Spleen (tissue), 7 donors: ENCODE data around the gene SOX5.

ENCODE experiments used
- CTCF ChIP-seq, 11 experiments: fragments of 200-600 bp in 7 of 11; fragments of 450-650 bp in 4 of 11; sonication (generic) in 4 of 11; IDR thresholded peaks in 8 of 11; conservative IDR thresholded peaks in 3 of 11; 1 replicate in 7 of 11; 2 replicates in 4 of 11; pipeline versions ENCODE4 v1.4.0 to v1.8.0; 2016 to 2021; ENCODE audit warnings: antibody characterized with exemption in 11 of 11, inconsistent platforms in 4 of 11, mild to moderate bottlenecking in 1 of 11
- POLR2A ChIP-seq, 3 donors: fragments of 450-650 bp; IDR thresholded peaks; one replicate each; pipeline ENCODE4 v1.5.1; 2017; ENCODE audit warnings: antibody characterized with exemption in 3 of 3, mild to moderate bottlenecking in 1 of 3
- donor health status: DM: no; HTN: no; CAD: no; lungs with moderate emphysema.
- donor health status: DM: no; HTN: no; CAD: no.
- donor health status: DM: no; HTN: no; CAD: no.

DNA sequence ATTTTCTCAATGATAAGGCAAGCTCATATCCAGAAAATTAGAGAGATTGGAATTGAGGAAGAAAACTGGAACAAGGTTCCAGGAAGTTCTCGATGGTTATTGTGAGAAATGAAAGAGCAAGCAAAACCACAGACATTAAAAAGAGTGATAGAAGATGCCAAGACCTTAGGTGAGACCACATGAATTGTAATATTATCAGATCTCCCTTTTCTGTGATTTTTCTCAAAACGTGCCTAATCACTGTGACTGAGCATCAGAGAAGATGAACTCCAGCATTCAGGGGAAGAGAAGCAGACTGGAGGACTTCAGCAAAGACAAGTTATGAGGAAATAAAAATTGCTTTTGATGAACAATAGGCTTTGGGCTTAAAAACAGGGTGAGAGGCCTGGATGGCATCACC, 278.8 kb downstream of the SOX5 start:
- no peak for TF ChIP-seq CTCF (IDR thresholded peaks at IDR 0.05 in 8 of 11, conservative IDR thresholded peaks at IDR 0.05 in 3 of 11)
- no peak for TF ChIP-seq POLR2A (IDR thresholded peaks at IDR 0.05)
